Activated gamma-delta T cell treated with Interleukin-2 at 50 U/mL for 16 hours (primary cell): ENCODE data around the gene SULT2B1.
"Not testable (repeated sequence)": the region's sequence is repeated elsewhere in the genome, so short reads cannot be mapped to it uniquely, and the experiment has no call there.

Source experiments
- DNase-seq: peaks from one replicate; pipeline ENCODE4 v3.0.0-alpha.2; 2020

Gene SULT2B1

DNA sequence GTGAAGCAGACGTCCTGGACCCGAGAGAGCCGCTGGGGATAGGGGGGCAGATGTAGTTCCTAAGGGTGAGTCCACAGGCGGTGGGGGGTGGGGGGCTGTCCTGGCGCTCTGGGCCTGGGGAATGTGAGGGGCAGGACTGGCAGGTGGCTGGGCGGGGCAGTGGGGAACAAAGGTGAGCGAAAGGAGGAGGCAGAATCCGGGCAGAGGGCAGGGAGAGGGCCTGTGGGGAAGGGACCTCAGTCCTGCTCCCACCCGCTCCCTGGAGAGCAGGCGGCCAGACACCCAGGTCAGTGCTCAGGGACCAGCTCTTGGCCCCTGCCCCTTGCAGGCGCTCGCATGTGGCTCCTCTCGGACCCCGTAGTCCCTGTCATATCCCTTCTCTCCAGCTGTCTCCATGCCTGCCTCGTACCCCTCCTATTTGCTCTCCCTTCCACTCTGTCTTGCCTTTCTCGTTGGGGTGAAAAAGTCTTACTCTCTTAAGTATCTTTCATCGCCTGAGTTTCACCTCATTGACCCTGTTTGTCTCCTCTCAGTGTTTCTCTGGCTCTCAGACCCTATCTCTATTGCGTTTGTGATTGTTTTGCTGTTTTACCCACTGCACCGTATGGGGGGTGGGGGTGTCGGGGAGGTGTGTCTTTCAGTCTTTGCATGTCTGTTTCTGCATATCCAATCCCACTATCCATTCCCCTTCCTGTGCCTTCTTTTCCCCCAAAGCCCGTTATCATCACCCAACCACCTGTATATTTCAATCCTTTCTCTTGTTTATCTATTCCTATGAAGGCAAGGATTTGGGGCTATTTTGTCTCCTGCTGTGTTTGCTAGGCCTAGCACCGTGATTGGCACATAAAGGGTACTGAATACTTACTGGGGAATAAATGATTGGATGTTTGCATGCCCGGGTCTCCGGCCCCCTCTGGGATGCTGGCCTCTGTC lies 73.1 kb downstream of the SULT2B1 start:
- no peak for DNase-seq

DNA sequence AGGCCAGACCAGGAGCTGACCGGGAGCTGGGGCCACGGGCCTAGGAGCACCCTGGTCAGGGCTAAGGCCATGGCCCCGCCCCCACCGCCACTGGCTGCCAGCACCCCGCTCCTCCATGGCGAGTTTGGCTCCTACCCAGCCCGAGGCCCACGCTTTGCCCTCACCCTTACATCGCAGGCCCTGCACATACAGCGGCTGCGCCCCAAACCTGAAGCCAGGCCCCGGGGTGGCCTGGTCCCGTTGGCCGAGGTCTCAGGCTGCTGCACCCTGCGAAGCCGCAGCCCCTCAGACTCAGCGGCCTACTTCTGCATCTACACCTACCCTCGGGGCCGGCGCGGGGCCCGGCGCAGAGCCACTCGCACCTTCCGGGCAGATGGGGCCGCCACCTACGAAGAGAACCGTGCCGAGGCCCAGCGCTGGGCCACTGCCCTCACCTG lies 73.9 kb downstream of the SULT2B1 start:
- DNase-seq, result no peak

GRCh38 chr19:48627201-48627864 lies 75.4 kb downstream of the SULT2B1 start:
- DNase-seq, result peak; percentile 57

- DNase-seq, result no peak
These were observed 75.9 kb downstream of the SULT2B1 start for GRCh38 chr19:48627865-48628314.

GRCh38 chr19:48628486-48629296 lies 76.7 kb downstream of the SULT2B1 start:
- no peak for DNase-seq

DNA sequence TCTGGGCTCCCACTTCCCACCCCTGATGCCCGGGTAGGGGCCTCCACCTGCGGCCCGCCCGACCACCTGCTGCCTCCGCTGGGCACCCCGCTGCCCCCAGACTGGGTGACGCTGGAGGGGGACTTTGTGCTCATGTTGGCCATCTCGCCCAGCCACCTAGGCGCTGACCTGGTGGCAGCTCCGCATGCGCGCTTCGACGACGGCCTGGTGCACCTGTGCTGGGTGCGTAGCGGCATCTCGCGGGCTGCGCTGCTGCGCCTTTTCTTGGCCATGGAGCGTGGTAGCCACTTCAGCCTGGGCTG lies 77.3 kb downstream of the SULT2B1 start:
- DNase-seq, result no peak

DNA sequence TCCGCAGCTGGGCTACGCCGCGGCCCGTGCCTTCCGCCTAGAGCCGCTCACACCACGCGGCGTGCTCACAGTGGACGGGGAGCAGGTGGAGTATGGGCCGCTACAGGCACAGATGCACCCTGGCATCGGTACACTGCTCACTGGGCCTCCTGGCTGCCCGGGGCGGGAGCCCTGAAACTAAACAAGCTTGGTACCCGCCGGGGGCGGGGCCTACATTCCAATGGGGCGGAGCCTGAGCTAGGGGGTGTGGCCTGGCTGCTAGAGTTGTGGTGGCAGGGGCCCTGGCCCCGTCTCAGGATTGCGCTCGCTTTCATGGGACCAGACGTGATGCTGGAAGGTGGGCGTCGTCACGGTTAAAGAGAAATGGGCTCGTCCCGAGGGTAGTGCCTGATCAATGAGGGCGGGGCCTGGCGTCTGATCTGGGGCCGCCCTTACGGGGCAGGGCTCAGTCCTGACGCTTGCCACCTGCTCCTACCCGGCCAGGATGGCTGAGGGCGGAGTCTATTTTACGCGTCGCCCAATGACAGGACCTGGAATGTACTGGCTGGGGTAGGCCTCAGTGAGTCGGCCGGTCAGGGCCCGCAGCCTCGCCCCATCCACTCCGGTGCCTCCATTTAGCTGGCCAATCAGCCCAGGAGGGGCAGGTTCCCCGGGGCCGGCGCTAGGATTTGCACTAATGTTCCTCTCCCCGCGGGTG lies 77.8 kb downstream of the SULT2B1 start:
- no peak for DNase-seq

- no peak for DNase-seq
These were observed 78.5 kb downstream of the SULT2B1 start for GRCh38 chr19:48630296-48631063.

- DNase-seq, result no peak
These were observed 79.3 kb downstream of the SULT2B1 start for GRCh38 chr19:48631225-48631624.

GRCh38 chr19:48632286-48632685 lies 80.3 kb downstream of the SULT2B1 start:
- not testable (repeated sequence) for DNase-seq

DNA sequence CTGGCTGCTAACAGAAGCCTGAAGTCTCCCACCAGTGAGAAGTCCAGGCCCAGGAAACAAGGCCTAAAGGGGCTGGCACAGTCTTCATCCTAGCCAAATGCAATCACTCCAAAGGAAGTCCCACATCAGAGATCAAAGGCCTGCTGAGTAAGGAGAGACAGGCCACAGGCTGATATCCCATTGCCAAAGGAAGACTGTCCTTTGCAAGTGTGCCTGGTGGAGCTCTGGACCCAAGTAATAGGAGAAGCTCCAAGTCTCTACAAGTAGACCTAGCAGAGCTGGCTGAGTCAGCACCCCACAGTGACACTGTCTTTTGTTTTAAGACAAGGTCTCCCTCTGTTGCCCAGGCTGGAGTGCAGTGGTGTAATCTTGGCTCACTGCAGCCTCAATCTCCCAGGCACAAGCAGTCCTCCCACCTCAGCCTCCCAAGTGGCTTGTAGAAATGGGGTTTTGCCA lies 80.7 kb downstream of the SULT2B1 start:
- no peak for DNase-seq

- no peak for DNase-seq
These were observed 81.4 kb downstream of the SULT2B1 start for GRCh38 chr19:48633148-48634035.

DNA sequence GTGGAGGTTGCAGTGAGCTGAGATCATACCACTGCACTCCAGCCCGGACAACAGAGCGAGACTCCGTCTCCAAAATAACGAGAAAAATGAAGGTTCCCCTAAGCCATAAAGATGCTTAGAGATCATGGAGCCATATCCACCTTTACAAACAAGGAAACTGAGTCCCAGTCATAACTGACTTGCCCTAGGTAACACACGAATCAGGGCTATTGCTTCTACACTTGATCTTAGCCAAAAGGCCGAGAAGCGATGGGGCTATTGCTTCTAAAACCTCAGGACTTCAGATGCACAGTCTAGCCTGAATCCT lies 82.0 kb downstream of the SULT2B1 start:
- no peak for DNase-seq

- DNase-seq, result peak; percentile 89
These were observed 82.7 kb downstream of the SULT2B1 start for GRCh38 chr19:48634424-48635262.

GRCh38 chr19:48635263-48635965 lies 83.4 kb downstream of the SULT2B1 start:
- DNase-seq, result peak; percentile 73

DNA sequence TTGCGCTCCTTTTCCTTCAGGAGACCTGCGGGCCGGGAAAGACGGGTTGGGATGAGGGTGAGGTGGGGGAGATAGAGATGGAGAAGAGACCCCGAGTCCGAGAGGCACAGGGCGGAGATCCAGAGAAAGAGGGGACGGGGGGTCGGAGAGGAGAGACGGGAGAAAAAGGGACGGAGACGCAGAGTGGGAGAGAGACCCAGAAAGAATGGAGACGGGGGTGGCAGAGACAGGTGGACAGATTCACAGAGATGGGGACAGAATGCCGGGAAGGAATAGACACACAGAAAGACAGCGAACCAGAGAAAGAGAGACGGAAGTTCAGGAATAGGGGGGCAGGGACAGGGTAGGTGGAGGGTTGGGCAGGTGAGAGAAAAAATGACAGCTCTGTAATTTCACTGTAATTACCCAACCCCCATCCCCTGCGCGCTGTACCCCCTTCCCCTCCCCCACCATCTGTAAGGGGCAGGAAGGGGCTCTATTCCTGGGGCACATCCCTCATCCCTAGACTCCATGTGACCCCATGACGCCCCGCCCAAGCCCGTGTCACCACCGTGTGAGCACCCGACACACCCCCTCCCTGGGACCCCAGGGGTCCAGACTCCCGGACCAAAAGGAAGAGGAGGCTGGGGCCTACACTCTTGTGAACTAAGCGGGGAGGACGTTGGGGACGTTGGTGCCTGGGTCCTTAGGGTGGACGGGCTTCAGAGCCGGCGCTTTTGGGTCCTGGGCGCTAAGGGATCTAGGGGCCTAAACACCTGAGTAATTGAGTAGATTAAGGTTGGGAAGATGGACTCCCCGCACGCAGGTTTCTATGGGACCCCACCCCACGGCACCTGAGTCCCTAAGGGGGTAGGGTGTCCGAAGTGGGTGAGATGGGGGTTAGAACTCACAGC lies 84.2 kb downstream of the SULT2B1 start:
- DNase-seq, result no peak

DNA sequence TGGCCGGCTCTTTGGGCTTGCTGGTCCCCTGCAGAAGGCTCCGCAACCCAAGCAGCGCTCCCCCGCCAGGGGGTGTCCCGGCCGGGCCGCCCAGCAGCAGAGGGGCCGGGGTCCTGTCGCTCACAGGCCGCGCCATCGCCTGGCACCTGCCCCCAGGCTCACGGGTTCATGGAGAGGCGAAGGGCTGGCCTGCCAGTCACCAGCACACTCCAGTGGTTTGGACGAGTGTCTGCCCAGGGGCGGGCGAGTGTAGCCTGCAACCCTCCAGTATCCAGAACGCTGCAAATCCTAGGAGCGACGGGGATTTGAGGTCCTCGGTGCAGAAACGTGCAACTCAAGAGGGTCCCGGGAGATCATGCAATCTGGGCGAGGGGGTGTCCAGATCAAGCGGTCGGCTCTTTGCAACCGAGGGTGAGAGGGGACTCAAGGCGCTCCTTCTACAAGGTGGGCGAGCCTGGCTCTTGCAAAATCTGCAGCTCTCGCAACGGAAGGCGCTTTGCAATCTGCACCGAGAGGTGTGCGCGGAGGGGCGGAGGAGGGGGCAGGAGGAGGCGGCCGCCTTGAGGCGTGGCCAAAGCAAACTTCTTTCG lies 85.0 kb downstream of the SULT2B1 start, which contains the start of gene DBP:
DBP (minus strand) TSS at position 521 of the 590 bp plus-strand sequence; CDS start at position 136, 385 bp downstream.
- DNase-seq, result peak; percentile 38
